Effector CD8-positive, alpha-beta T cell (primary cell): ENCODE results near the gene C5orf24.
"Not testable (repeated sequence)": the region's sequence is repeated elsewhere in the genome, so short reads cannot be mapped to it uniquely, and the experiment has no call there.

Experiments used
- DNase-seq: peaks from one replicate; lab custom pipeline; 2025; lab: John Stamatoyannopoulos, UW

C5orf24 gene

GRCh38 chr5:134857401-134857800 is 11.6 kb downstream of the C5orf24 start:
- DNase-seq: no peak

- DNase-seq: no peak
Measured at GRCh38 chr5:134864707-134865106, 18.9 kb downstream of the C5orf24 start.

GRCh38 chr5:134873494-134873893 is 27.7 kb downstream of the C5orf24 start:
- no peak for DNase-seq

- peak; percentile 64 for DNase-seq
Measured at GRCh38 chr5:134873987-134874830, 28.4 kb downstream of the C5orf24 start, which contains the start of gene TXNDC15. TXNDC15 (plus strand) TSS chr5:134874371; CDS start chr5:134874428, 57 bp downstream.

GRCh38 chr5:134874831-134875655 is 29.3 kb downstream of the C5orf24 start:
- no peak for DNase-seq

GRCh38 chr5:134877159-134877558 is 31.4 kb downstream of the C5orf24 start:
- no peak for DNase-seq

GRCh38 chr5:134878403-134878802 is 32.6 kb downstream of the C5orf24 start:
- DNase-seq: no peak

GRCh38 chr5:134879456-134879855 is 33.7 kb downstream of the C5orf24 start:
- DNase-seq: no peak

- DNase-seq: not testable (repeated sequence)
Measured at GRCh38 chr5:134880937-134881336, 35.2 kb downstream of the C5orf24 start.

GRCh38 chr5:134881711-134882110 is 35.9 kb downstream of the C5orf24 start:
- not testable (repeated sequence) for DNase-seq

GRCh38 chr5:134887593-134888159 is 41.9 kb downstream of the C5orf24 start:
- DNase-seq: no peak

- DNase-seq: no peak
Measured at GRCh38 chr5:134889335-134889734, 43.6 kb downstream of the C5orf24 start.

GRCh38 chr5:134891473-134891872 is 45.7 kb downstream of the C5orf24 start:
- DNase-seq: no peak

- DNase-seq: no peak
Measured at GRCh38 chr5:134892282-134892681, 46.5 kb downstream of the C5orf24 start.

- no peak for DNase-seq
Measured at GRCh38 chr5:134892926-134893325, 47.2 kb downstream of the C5orf24 start.

- no peak for DNase-seq
Measured at GRCh38 chr5:134893748-134894505, 48.2 kb downstream of the C5orf24 start.

- no peak for DNase-seq
Measured at GRCh38 chr5:134902071-134902801, 56.5 kb downstream of the C5orf24 start.

GRCh38 chr5:134904610-134905245 is 59.0 kb downstream of the C5orf24 start, which contains the start of gene PCBD2:
PCBD2 (plus strand) TSS chr5:134905131; CDS start chr5:134905140, 9 bp downstream.
- peak; percentile 74 for DNase-seq

GRCh38 chr5:134905246-134905996 is 59.7 kb downstream of the C5orf24 start:
- DNase-seq: peak; percentile 27

GRCh38 chr5:134906811-134907210 is 61.0 kb downstream of the C5orf24 start:
- no peak for DNase-seq
